ENCODE data around the gene MCUB.
A peak's percentile ranks its signal among the peaks of the same experiment; 100 is the strongest.

MCUB gene

GRCh38 chr4:109690690-109691410, 130.8 kb downstream of the MCUB start:
- DNase-seq = no peak

GRCh38 chr4:109691411-109691920, 131.4 kb downstream of the MCUB start:
- no peak for DNase-seq

- DNase-seq = no peak
Observed at GRCh38 chr4:109698656-109699055, 138.6 kb downstream of the MCUB start.

- no peak for DNase-seq
Observed at GRCh38 chr4:109699553-109700225, 139.6 kb downstream of the MCUB start.

- no peak for DNase-seq
Observed at GRCh38 chr4:109701566-109702410, 141.7 kb downstream of the MCUB start.

- peak; percentile 66 for DNase-seq
Observed at GRCh38 chr4:109702950-109703663, 143.1 kb downstream of the MCUB start, which contains the start of gene CASP6. Gene CASP6, minus strand, starts transcription at chr4:109703445. Its CDS starts 50 bp downstream, at chr4:109703395.

GRCh38 chr4:109703664-109704361, 143.8 kb downstream of the MCUB start:
- no peak for DNase-seq

GRCh38 chr4:109708435-109708834, 148.4 kb downstream of the MCUB start:
- no peak for DNase-seq

GRCh38 chr4:109708990-109709389, 148.9 kb downstream of the MCUB start:
- DNase-seq = no peak

GRCh38 chr4:109713500-109713899, 153.5 kb downstream of the MCUB start:
- DNase-seq = no peak

- no peak for DNase-seq
Observed at GRCh38 chr4:109718759-109719158, 158.7 kb downstream of the MCUB start.

GRCh38 chr4:109719604-109720003, 159.6 kb downstream of the MCUB start:
- DNase-seq = no peak

- DNase-seq = peak; percentile 40
Observed at GRCh38 chr4:109721033-109721432, 161.0 kb downstream of the MCUB start.

- DNase-seq = no peak
Observed at GRCh38 chr4:109722357-109722756, 162.3 kb downstream of the MCUB start.

GRCh38 chr4:109723110-109723509, 163.1 kb downstream of the MCUB start:
- no peak for DNase-seq

- DNase-seq = no peak
Observed at GRCh38 chr4:109728385-109728784, 168.3 kb downstream of the MCUB start.

- DNase-seq = no peak
Observed at GRCh38 chr4:109729117-109729717, 169.2 kb downstream of the MCUB start.

GRCh38 chr4:109729718-109730618, 169.9 kb downstream of the MCUB start, which contains the start of gene PLA2G12A:
Gene PLA2G12A, minus strand, starts transcription at chr4:109730070. Its CDS starts 261 bp downstream, at chr4:109729809.
- DNase-seq = peak; percentile 24

- DNase-seq = no peak
Observed at GRCh38 chr4:109730619-109731545, 170.8 kb downstream of the MCUB start.
